Measurements from ENCODE around the gene NIT1.

The NIT1 gene

DNA sequence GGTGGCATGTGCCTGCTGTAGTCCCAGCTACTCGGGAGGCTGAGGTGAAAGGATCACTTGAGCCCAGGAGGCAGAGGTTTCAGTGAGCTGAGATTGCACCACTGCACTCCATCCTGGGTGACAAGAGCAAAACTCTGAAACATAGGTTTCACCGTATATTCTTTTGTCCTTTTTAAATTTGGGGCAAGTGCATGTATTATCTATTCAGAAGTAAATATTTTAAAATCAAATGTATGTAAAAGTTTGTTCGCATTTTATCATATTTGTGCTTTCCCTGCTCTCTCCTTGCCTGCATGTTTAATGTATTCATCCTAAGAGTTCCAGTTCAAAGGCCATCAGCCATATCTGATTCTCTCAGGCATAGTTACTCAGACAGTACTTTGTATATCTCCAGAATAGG lies 27.9 kb downstream of the NIT1 start:
- in situ Hi-C loops (cut with MboI; ENCODE audit: low sequenced_read_pairs) = no loop called here

DNA sequence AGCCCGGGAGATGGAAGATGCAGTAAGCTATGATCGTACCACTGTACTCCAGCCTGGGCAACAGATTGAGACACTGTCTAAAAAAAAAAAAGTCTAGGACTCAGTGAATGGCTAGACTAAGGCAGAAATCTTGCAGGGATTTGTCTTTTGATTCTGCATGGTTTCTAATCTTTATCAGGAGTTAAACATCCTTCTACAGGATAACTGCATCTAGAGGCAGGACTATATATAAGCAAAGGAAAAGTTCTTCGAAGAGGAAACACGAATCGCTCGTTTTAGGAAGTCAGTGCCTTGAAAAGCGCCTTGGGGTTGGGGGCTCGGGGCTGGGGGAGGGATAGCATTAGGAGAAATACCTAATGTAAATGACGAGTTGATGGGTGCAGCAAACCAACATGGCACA lies 35.3 kb downstream of the NIT1 start:
- in situ Hi-C loops (cut with MboI; ENCODE audit: low sequenced_read_pairs) = no loop called here

DNA sequence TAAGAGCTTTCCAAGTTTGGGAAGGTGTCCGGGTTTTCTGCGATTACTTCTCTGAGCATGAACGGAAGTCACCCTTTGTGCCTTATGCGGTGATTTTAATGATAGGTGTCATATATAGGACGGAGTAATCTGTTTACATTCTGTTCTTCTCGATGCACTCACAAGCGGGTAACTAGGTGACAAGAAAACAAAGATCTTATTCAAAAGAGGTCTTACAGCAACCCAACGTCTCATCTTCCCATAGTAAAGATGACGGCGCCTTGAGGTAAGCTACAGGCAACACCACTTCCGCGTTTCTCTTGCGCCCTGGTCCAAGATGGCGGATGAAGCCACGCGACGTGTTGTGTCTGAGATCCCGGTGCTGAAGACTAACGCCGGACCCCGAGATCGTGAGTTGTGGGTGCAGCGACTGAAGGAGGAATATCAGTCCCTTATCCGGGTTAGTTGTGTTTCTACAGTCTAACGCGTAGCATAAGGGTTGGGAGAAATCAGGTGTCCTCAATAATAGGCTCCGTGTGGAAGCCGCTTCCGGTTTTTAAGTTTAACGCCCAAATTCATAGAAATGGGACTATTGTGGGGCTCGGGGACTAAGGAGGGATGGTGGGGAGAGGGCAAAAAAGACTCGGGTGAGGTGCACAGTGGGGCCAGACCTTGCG lies 35.9 kb downstream of the NIT1 start, which contains the start of gene UFC1:
Gene UFC1, plus strand, starts transcription at position 297 of the 656 bp plus-strand sequence. Its CDS starts 20 bp downstream, at position 317.
- in situ Hi-C loops (cut with MboI; ENCODE audit: low sequenced_read_pairs) = no loop called here

DNA sequence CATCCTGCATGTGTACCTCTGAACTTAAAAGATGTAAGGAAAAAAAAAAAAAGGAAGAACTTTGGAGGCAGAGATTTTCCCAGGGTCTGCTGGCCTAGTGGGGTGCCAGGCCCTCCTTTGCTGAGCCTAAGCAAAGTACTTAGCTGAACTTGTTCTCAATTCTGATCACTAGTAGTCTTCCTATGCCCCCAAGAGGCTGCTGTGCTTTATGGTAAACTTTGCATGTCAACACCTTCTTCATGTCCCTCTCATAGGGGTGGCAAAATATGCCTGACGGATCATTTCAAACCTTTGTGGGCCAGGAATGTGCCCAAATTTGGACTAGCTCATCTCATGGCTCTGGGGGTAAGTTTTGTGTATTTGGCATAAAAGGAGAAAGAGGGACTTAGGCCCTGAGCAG lies 40.0 kb downstream of the NIT1 start:
- in situ Hi-C loops (cut with MboI; ENCODE audit: low sequenced_read_pairs) = no loop called here

DNA sequence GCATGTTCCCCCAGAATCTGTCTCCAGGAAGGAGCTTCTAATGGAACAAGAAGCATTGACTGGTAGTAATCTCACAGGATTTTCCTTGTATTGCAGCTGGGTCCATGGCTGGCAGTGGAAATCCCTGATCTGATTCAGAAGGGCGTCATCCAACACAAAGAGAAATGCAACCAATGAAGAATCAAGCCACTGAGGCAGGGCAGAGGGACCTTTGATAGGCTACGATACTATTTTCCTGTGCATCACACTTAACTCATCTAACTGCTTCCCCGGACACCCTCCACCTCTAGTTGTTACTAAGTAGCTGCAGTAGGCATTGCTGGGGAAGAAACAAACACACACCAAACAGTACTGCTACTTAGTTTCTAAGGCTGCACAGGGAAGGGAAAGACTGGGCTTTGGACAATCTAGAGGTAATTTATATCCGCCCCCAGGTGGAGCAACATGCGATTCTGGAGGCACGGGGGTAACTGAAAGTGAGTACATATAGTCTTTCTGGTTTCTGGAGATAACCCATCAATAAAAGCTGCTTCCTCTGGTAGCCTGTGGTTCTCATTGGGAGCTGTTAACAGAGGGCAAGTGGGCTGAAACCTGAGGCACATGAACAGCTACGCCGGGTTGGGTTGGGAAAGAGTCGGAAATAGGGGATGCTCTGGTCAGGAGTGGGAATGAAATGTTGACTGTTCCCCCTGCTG lies 40.6 kb downstream of the NIT1 start:
- in situ Hi-C loops (cut with MboI; ENCODE audit: low sequenced_read_pairs) = no loop called here

DNA sequence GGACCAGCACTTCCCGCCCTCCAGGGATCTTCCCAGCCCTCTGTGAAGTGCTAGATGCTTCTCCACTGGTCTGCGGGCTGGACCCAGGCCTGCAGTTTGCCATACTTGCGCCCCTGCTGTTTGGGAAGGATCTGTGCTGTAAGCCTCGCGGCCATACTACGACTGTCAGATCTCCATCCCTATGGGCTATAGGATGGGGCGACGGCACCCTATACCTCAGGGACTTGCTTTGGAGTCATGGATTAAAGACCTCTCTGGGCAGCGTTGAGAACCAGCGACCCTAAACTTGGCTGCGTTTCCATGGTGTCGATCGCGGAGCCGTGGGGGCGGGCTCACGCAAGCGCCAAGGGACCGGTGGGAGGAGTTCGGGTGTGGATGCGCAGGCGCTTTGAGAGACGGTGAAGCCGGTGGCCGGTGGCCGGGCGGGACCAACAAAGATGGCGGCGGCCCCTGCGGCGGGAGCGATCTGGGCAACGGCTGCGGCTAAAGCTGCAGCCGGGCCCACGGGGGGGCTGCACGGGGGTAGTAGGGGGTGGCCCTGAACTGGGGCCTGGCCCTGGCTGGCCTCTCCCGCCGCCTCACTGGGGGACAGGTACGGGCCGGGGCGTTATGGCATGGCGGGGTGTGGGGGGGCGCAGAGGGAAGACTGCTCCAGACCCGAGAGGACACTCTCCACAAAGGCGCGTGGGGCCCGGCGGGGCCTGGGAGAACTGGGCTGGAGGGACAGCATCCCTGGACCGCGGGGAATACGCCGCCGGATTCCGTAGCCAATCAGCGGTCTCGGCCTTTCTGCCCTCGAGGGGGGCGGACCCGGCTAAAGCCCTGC lies 41.4 kb downstream of the NIT1 start, which contains the start of gene USP21:
Gene USP21, plus strand, starts transcription at position 414 of the 826 bp plus-strand sequence. CDS start 1,141 bp downstream, outside the sequence.
- in situ Hi-C loops (cut with MboI; ENCODE audit: low sequenced_read_pairs) = no loop called here

DNA sequence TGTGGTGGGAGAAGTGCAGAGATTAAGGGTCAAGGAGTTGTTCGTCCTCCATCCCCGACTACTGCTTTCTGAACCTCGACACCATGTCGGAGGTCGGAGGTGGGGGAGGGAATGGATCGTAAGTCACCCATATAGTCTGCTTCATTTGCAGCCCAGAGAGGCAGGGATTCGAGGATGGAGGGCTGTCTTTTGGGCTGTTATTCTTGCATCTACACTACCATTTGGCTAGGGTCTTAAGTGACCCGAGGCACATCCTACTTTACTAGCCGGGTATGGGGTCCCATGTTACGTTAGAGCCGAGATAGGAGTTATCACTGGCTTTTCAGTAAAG lies 42.0 kb downstream of the NIT1 start:
- in situ Hi-C loops (cut with MboI; ENCODE audit: low sequenced_read_pairs) = no loop called here

DNA sequence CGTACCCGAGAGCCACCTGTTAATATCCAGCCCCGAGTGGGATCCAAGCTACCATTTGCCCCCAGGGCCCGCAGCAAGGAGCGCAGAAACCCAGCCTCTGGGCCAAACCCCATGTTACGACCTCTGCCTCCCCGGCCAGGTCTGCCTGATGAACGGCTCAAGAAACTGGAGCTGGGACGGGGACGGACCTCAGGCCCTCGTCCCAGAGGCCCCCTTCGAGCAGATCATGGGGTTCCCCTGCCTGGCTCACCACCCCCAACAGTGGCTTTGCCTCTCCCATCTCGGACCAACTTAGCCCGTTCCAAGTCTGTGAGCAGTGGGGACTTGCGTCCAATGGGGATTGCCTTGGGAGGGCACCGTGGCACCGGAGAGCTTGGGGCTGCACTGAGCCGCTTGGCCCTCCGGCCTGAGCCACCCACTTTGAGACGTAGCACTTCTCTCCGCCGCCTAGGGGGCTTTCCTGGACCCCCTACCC lies 42.8 kb downstream of the NIT1 start:
- in situ Hi-C loops (cut with MboI; ENCODE audit: low sequenced_read_pairs) = no loop called here

DNA sequence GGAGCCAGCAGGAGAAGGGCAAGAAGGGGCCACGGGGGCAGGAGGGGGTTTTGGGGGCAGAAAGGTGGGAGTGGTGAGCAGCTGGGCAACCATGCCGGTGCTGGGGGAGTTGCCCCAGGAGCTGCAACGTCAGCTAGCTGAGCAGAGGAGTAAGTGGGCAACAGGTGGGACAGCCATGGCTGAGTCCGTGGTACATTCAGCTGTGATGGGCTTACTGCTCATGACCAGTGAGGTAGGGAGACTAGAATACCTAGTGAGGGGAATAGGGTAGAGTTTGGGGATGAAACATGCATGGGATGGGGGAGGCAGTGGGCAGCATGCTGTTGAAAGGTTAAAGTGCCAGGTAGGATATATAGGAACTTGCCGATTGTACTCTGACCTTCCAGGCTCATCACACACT lies 43.7 kb downstream of the NIT1 start:
- in situ Hi-C loops (cut with MboI; ENCODE audit: low sequenced_read_pairs) = no loop called here

DNA sequence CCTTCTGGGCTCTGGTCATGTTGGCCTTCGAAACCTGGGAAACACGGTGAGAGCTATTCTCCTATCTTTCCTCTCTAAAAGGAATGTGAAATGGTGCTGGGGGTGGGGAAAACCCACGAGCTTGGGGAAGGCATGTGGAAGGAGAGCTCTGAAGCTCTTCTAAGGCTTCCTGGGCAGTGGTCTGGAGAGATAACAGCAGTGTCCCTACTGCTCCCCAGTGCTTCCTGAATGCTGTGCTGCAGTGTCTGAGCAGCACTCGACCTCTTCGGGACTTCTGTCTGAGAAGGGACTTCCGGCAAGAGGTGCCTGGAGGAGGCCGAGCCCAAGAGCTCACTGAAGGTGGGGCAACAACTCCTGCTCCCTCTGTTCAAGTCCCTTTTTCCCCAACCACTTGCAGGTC lies 44.1 kb downstream of the NIT1 start:
- in situ Hi-C loops (cut with MboI; ENCODE audit: low sequenced_read_pairs) = no loop called here

DNA sequence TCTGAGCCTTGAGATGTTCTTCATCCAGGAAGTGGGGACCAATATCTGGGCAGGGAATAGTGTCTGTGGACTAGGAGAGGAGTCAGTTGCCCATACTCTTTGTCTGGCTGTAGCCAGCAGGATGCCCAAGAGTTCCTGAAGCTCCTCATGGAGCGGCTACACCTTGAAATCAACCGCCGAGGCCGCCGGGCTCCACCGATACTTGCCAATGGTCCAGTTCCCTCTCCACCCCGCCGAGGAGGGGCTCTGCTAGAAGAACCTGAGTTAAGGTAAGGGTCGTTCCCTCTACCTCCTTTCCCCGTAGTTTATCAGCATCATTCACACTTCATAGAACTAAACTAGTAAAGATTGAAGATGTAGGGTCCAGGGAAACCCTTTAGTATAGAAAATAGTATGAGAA lies 44.9 kb downstream of the NIT1 start:
- in situ Hi-C loops (cut with MboI; ENCODE audit: low sequenced_read_pairs) = no loop called here

DNA sequence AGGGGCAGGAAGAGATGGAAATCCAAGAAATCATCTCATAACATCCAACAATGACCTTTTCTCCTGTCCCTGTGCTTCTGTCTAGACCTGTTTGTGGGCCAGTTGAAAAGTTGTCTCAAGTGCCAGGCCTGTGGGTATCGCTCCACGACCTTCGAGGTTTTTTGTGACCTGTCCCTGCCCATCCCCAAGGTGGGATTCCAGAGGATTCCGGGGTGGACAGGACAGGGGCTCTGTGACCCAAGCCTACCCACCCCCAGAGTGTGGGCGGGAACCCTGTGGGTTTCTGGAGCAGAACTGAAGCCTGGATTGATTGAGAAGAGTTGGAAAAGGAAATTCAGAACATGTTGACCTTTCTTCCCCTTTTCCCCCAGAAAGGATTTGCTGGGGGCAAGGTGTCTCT lies 45.9 kb downstream of the NIT1 start:
- in situ Hi-C loops (cut with MboI; ENCODE audit: low sequenced_read_pairs) = no loop called here

DNA sequence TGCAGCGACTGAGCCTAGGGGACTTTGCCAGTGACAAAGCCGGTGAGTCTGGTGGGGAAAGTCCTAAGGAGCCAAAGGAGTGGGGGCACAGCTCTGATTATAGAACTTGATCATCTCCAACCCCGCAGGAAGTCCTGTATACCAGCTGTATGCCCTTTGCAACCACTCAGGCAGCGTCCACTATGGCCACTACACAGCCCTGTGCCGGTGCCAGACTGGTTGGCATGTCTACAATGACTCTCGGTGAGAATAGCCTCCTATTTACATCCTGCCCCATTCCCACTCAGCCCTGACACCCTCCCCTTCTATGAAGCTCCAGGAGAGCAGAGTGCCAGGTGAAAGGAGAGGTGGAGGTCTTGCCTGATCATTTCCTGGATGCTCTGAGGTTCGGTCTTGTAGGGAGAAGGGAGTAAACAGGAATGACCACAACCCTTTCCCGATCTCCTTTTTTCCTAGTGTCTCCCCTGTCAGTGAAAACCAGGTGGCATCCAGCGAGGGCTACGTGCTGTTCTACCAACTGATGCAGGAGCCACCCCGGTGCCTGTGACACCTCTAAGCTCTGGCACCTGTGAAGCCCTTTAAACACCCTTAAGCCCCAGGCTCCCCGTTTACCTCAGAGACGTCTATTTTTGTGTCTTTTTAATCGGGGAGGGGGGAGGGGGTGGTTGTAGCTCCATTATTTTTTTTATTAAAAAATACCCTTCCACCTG lies 47.2 kb downstream of the NIT1 start:
- in situ Hi-C loops (cut with MboI; ENCODE audit: low sequenced_read_pairs) = no loop called here

DNA sequence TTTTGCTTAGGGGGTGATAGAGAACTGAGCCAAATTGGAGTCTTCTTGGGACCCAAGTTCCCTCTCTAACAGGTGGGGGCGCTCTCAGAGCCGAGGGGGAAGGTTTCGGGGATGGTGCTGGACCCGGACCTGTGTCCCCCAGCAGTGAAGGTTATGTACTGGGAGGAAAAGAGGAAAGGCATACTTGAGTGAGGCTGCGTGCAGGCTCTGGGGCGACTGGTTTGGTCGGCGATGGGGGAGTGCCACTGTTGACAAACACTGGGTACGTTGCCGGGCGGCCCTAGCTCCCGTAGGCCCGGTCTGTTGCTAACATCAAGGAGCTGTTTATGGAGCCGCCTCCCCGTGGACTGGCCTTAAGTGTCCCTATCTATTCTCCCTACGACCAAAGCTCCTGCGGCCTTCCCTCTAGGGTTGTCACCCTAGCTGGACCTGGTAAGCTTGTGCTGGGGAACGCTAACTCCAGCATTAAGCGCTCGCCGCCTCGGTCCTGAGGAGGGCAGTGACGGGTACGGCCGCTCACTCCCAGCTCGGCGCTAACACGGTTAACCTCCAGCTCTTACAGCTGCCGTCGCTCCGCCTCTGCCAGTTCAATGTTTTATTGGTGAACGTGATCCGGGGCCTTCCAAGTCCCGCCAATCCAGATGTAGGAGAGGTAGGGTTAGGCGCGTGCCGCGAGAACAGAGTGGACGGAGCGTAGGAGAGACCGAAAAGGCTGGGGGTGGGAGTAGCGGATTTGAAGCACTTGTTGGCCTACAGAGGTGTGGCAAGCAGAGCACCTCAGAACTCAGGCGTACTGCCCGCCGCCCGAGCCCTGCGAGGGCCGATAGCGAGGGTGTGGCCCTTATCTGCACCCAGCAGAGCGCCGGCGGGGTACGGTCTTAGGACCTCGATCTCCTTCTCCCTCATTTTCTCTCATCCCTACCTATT lies 48.1 kb downstream of the NIT1 start, which contains the start of gene PPOX:
Gene PPOX, plus strand, starts transcription at position 685 of the 927 bp plus-strand sequence. CDS start 422 bp downstream, outside the sequence.
- in situ Hi-C loops (cut with MboI; ENCODE audit: low sequenced_read_pairs) = no loop called here

DNA sequence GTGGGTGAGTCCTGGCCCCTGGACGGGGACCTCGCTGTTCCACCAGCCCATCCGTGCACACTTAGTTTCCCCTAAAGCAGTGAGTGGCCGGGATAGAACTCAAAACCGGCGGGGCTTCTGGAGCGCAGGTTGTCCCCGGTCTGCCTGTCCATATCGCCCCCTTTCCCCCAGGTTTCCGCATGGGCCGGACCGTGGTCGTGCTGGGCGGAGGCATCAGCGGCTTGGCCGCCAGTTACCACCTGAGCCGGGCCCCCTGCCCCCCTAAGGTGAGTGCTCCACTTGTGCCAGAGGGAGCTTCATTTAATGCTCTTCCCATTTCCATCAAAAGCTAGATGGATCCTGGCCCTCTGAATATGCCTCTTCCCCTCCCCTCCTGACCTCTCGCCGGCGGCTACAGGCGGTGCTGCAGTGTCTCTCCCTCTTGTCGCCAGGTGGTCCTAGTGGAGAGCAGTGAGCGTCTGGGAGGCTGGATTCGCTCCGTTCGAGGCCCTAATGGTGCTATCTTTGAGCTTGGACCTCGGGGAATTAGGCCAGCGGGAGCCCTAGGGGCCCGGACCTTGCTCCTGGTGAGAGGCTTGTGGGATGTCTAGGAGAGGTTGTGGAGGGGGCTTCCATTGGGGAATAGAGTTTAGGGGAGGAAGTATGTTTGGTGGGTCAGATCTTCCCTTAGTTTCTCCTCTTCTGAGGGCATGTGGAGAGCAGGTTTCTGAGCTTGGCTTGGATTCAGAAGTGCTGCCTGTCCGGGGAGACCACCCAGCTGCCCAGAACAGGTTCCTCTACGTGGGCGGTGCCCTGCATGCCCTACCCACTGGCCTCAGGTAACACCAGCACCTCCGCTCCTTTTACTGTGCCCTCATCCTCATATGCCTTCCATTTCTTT lies 49.0 kb downstream of the NIT1 start:
- in situ Hi-C loops (cut with MboI; ENCODE audit: low sequenced_read_pairs) = no loop called here

DNA sequence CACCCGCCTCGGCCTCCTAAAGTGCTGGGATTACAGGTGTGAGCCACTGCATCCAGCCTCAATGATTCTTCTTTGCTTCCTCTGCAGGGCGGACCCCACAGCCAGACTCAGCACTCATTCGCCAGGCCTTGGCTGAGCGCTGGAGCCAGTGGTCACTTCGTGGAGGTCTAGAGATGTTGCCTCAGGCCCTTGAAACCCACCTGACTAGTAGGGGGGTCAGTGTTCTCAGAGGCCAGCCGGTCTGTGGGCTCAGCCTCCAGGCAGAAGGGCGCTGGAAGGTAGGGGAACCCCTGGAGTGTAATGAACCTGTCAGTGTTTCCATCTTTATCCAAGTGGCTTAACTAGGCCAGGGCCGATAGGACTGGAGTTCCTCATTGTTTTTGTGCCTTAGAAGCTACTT lies 51.0 kb downstream of the NIT1 start:
- in situ Hi-C loops (cut with MboI; ENCODE audit: low sequenced_read_pairs) = no loop called here
